ENCODE data around the gene SHISA8. TPM values are rescaled to one million over a fixed set of nuclear protein-coding genes. Genes with fewer than 3 reads are reported as not detected.

Gene SHISA8
- total RNA-seq, 2 experiments from 2014 or later, result not detected

GRCh38 chr22:41931701-41932269 lies 16.9 kb upstream of the SHISA8 start:
- ChIA-PET CTCF (no interaction called here), POLR2A (interaction anchor here (0.6 kb wide), 2 partner anchors 101 to 481 kb away, joined by 3 to 7 read pairs; no protein-coding TSS in a partner anchor)
- DNase-seq, result no peak
- H3K9me3 Mint-ChIP-seq, result no peaks in the 10 kb centered on the region
- H3K36me3 Mint-ChIP-seq (ENCODE audit: low read depth), result peaks cover 7% of the 10 kb centered on the region
- no peak overlapping the region for H3K4me3 Mint-ChIP-seq
- peaks cover 14% of the 10 kb centered on the region for H3K27me3 Mint-ChIP-seq
- peaks cover 4% of the 10 kb centered on the region for H3K4me1 Mint-ChIP-seq
- peak overlapping the region; percentile 19 for H3K27ac Mint-ChIP-seq

GRCh38 chr22:41929418-41929810 lies 14.5 kb upstream of the SHISA8 start:
- Mint-ChIP-seq H3K36me3 (ENCODE audit: low read depth) (no peaks in the 10 kb centered on the region), H3K4me1 (peaks cover 10% of the 10 kb centered on the region), H3K9me3 (no peaks in the 10 kb centered on the region), H3K27me3 (peaks cover 24% of the 10 kb centered on the region), H3K4me3 (no peak overlapping the region), H3K27ac (no peak overlapping the region)
- ChIA-PET CTCF (interaction anchor here (0.7 to 1.1 kb wide), 2 partner anchors 11 to 90 kb away, joined by 3 to 5 read pairs; no protein-coding TSS in a partner anchor), POLR2A (no interaction called here)
- DNase-seq, result no peak

- no peak overlapping the region for H3K4me3 Mint-ChIP-seq
- H3K27ac Mint-ChIP-seq, result no peak overlapping the region
- H3K27me3 Mint-ChIP-seq, result peaks cover 24% of the 10 kb centered on the region
- H3K9me3 Mint-ChIP-seq, result no peaks in the 10 kb centered on the region
- H3K36me3 Mint-ChIP-seq (ENCODE audit: low read depth), result no peaks in the 10 kb centered on the region
- CTCF ChIA-PET, result interaction anchor here (1.1 to 1.9 kb wide), 2 partner anchors 10 to 12 kb away, joined by 3 to 6 read pairs; no protein-coding TSS in a partner anchor
- peaks cover 10% of the 10 kb centered on the region for H3K4me1 Mint-ChIP-seq
- POLR2A ChIA-PET, result no interaction called here
- no peak for DNase-seq
These were observed 13.9 kb upstream of the SHISA8 start for GRCh38 chr22:41928593-41929417.

- H3K27ac Mint-ChIP-seq, result peak overlapping the region; percentile 78
- H3K4me3 Mint-ChIP-seq, result no peak overlapping the region
- CTCF ChIA-PET, result interaction anchor here (1.9 kb wide), 1 partner anchor 9 kb away, joined by 6 read pairs; no protein-coding TSS in a partner anchor
- H3K4me1 Mint-ChIP-seq, result peaks cover 10% of the 10 kb centered on the region
- peaks cover 24% of the 10 kb centered on the region for H3K27me3 Mint-ChIP-seq
- POLR2A ChIA-PET, result no interaction called here
- H3K9me3 Mint-ChIP-seq, result no peaks in the 10 kb centered on the region
- no peak for DNase-seq
- no peaks in the 10 kb centered on the region for H3K36me3 Mint-ChIP-seq (ENCODE audit: low read depth)
These were observed 12.9 kb upstream of the SHISA8 start for GRCh38 chr22:41927813-41928212.

GRCh38 chr22:41925783-41926460 lies 11.0 kb upstream of the SHISA8 start:
- peak; percentile 75 for DNase-seq
- POLR2A ChIA-PET, result no interaction called here
- Mint-ChIP-seq H3K4me1 (peaks cover 11% of the 10 kb centered on the region), H3K4me3 (peak overlapping the region; percentile 53), H3K27me3 (peaks cover 24% of the 10 kb centered on the region), H3K27ac (no peak overlapping the region), H3K9me3 (no peaks in the 10 kb centered on the region), H3K36me3 (ENCODE audit: low read depth) (no peaks in the 10 kb centered on the region)
- CTCF ChIA-PET, result interaction anchor here (0.5 to 2.4 kb wide), 27 partner anchors 9 to 411 kb away, joined by 3 to 19 read pairs (median 4); partner anchors contain the start of genes CENPM, NDUFA6 and SHISA8

DNA sequence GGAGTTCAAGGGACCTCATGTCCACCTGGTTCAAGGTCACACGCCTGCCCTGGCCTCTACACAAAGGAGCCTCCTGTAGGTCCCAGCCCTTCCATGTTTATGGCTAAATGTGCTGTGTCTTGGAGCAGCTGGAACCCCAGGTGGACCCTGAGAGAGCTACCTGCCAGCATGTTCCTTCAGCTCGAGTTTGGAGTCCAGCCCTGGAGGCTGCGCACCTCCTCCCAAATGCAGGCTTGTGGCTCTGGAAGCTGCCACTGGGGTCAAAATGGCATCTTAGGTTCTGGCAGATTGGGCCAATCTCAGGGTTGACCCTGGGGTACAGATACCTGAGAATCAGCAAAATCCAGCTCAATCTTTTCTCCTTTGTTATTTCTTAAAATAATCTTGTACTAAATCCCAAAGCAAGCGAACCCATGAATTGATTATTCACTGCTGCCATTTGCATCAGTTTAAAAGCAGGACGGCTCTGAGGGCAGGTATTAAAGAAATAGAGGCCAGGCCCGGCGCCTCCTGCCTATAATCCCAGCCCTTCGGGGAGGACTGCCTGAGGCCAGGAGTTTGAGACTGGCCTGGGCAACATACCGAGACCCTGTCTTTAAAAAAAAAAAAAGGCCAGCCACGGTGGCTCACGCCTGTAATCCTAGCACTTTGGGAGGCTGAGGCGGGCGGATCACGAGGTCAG lies 8.9 kb upstream of the SHISA8 start:
- no peak overlapping the region for H3K4me3 Mint-ChIP-seq
- CTCF ChIA-PET, result interaction anchor here (0.5 to 2.4 kb wide), 6 partner anchors 14 to 716 kb away, joined by 3 to 19 read pairs (median 5); no protein-coding TSS in a partner anchor
- DNase-seq, result no peak
- H3K9me3 Mint-ChIP-seq, result no peaks in the 10 kb centered on the region
- H3K27me3 Mint-ChIP-seq, result peaks cover 28% of the 10 kb centered on the region
- H3K27ac Mint-ChIP-seq, result no peak overlapping the region
- H3K4me1 Mint-ChIP-seq, result peaks cover 17% of the 10 kb centered on the region
- POLR2A ChIA-PET, result interaction anchor here (0.6 kb wide), 1 partner anchor 90 kb away, joined by 4 read pairs; no protein-coding TSS in a partner anchor
- H3K36me3 Mint-ChIP-seq (ENCODE audit: low read depth), result no peaks in the 10 kb centered on the region

GRCh38 chr22:41922940-41923594 lies 8.2 kb upstream of the SHISA8 start:
- H3K36me3 Mint-ChIP-seq (ENCODE audit: low read depth), result no peaks in the 10 kb centered on the region
- no peak overlapping the region for H3K27ac Mint-ChIP-seq
- DNase-seq, result no peak
- ChIA-PET POLR2A (no interaction called here), CTCF (interaction anchor here (1.3 to 2.1 kb wide), 3 partner anchors 18 to 177 kb away, joined by 3 to 9 read pairs (median 6); no protein-coding TSS in a partner anchor)
- H3K27me3 Mint-ChIP-seq, result peaks cover 31% of the 10 kb centered on the region
- H3K9me3 Mint-ChIP-seq, result no peaks in the 10 kb centered on the region
- H3K4me1 Mint-ChIP-seq, result peaks cover 21% of the 10 kb centered on the region
- H3K4me3 Mint-ChIP-seq, result no peak overlapping the region

- CTCF ChIA-PET, result interaction anchor here (2.1 kb wide), 1 partner anchor 19 kb away, joined by 9 read pairs; no protein-coding TSS in a partner anchor
- peaks cover 27% of the 10 kb centered on the region for H3K27me3 Mint-ChIP-seq
- DNase-seq, result no peak
These were observed 7.5 kb upstream of the SHISA8 start for GRCh38 chr22:41922328-41922727.

GRCh38 chr22:41920271-41920976 lies 5.5 kb upstream of the SHISA8 start:
- Mint-ChIP-seq H3K27me3 (peaks cover 36% of the 10 kb centered on the region), H3K27ac (no peak overlapping the region), H3K4me1 (peaks cover 23% of the 10 kb centered on the region), H3K36me3 (ENCODE audit: low read depth) (no peaks in the 10 kb centered on the region), H3K9me3 (no peaks in the 10 kb centered on the region), H3K4me3 (no peak overlapping the region)
- DNase-seq, result no peak
- ChIA-PET POLR2A (no interaction called here), CTCF (interaction anchor here (0.9 kb wide), 1 partner anchor 15 kb away, joined by 3 read pairs; no protein-coding TSS in a partner anchor)

More at GRCh38 chr22:41922328-41922727, 7.5 kb upstream of the SHISA8 start:
- Mint-ChIP-seq H3K27ac (no peak overlapping the region), H3K9me3 (no peaks in the 10 kb centered on the region), H3K36me3 (ENCODE audit: low read depth) (no peaks in the 10 kb centered on the region), H3K4me3 (no peak overlapping the region), H3K4me1 (peaks cover 24% of the 10 kb centered on the region)
- POLR2A ChIA-PET, result interaction anchor here (0.6 kb wide), 1 partner anchor 256 kb away, joined by 3 read pairs; no protein-coding TSS in a partner anchor

GRCh38 chr22:41919357-41920224 lies 4.7 kb upstream of the SHISA8 start:
- peak overlapping the region; percentile 34 for H3K4me3 Mint-ChIP-seq
- CTCF ChIA-PET, result interaction anchor here (0.6 to 2.2 kb wide), 3 partner anchors 9 to 828 kb away, joined by 3 to 6 read pairs (median 3); no protein-coding TSS in a partner anchor
- POLR2A ChIA-PET, result no interaction called here

More at GRCh38 chr22:41919357-41920224, 4.7 kb upstream of the SHISA8 start:
- Mint-ChIP-seq H3K4me1 (peaks cover 21% of the 10 kb centered on the region), H3K36me3 (ENCODE audit: low read depth) (no peaks in the 10 kb centered on the region), H3K27ac (no peak overlapping the region), H3K9me3 (no peaks in the 10 kb centered on the region), H3K27me3 (peaks cover 35% of the 10 kb centered on the region)
- peak; percentile 28 for DNase-seq

Measured in activated CD4-positive, alpha-beta T cell treated with anti-CD3 and anti-CD28 coated beads, Interleukin-2, amount 10 ng/mL, durations not matched to agents 7 days and 5 days (primary cell).